CD8-positive, alpha-beta memory T cell (primary cell): Measurements from ENCODE around the gene FCGR3B. TPM values are rescaled to one million over a fixed set of nuclear protein-coding genes. Genes with fewer than 3 reads are reported as not detected.

ENCODE experiments used
- polyA plus RNA-seq: library from polyadenylated mRNA; unstranded; fragments of 300-500 nt; fragmentation: Illumina TruSeq; gene quantifications from one replicate; pipeline ENCODE4 v1.2.3, GENCODE V29; 2021
- total RNA-seq, 2 experiments: library from RNA; stranded (reverse); gene quantifications; one replicate each; pipeline ENCODE4 v1.2.3, GENCODE V29; 2021

FCGR3B gene
- total and polyA plus RNA-seq, 3 experiments from 2014 or later = 0.46 TPM; not detected in 2

Other genes with a start within 250 kb of the FCGR3B start
- gene FCGR2A, start 125.7 kb downstream of the FCGR3B start, total RNA-seq = under 1 TPM; 0.46 to 0.82 TPM
- gene FCGR2A, start 125.7 kb downstream of the FCGR3B start, polyA plus RNA-seq = not detected
- 1 to 10 TPM in 1 of 2 experiments, under 1 TPM in 1; 0.90 to 1.3 TPM for gene HSPA6, start 106.6 kb downstream of the FCGR3B start, total RNA-seq
- gene HSPA6, start 106.6 kb downstream of the FCGR3B start, polyA plus RNA-seq = 1.4 TPM
- gene FCGR3A, start 81.4 kb downstream of the FCGR3B start, total RNA-seq = 1 to 10 TPM in 1 of 2 experiments, under 1 TPM in 1; 0.58 to 1.1 TPM
- 44.6 TPM for gene FCGR3A, start 81.4 kb downstream of the FCGR3B start, polyA plus RNA-seq
- gene FCGR2B, start 32.0 kb upstream of the FCGR3B start, total RNA-seq = under 1 TPM; 0.07 to 0.33 TPM
- 0.38 TPM for gene FCGR2B, start 32.0 kb upstream of the FCGR3B start, polyA plus RNA-seq
- not detected for gene FCRLA, start 76.1 kb upstream of the FCGR3B start, total RNA-seq
- gene FCRLA, start 76.1 kb upstream of the FCGR3B start, polyA plus RNA-seq = not detected
- under 1 TPM; 0.24 to 0.33 TPM for gene FCRLB, start 90.4 kb upstream of the FCGR3B start, total RNA-seq
- 2.2 TPM for gene FCRLB, start 90.4 kb upstream of the FCGR3B start, polyA plus RNA-seq
- 10 to 100 TPM; 39.7 to 40.4 TPM for gene DUSP12, start 118.6 kb upstream of the FCGR3B start, total RNA-seq
- 59.5 TPM for gene DUSP12, start 118.6 kb upstream of the FCGR3B start, polyA plus RNA-seq
- 10 to 100 TPM; 22.4 to 22.8 TPM for gene ATF6, start 135.1 kb upstream of the FCGR3B start, total RNA-seq
- gene ATF6, start 135.1 kb upstream of the FCGR3B start, polyA plus RNA-seq = 14.7 TPM